IMR-90 (cell line): ENCODE measurements around the gene SLAMF1. TPM values are rescaled to one million over a fixed set of nuclear protein-coding genes. Genes with fewer than 3 reads are reported as not detected.

ENCODE experiments used
- ATAC-seq: fragments of 200-7000 bp; cut with Tn5 transposase; 2 replicates; pipeline ENCODE4 v1.9.1; 2020; ENCODE audit warnings: low read depth, mild to moderate bottlenecking, moderate library complexity
- BruUV-seq: library from RNA; stranded (reverse); fragments of 400-500 nt; replicated peaks from 2 replicates; lab custom pipeline; 2021; lab: Mats Ljungman, UMichigan
- CTCF ChIA-PET: fragments of 300-600 bp; formaldehyde crosslinking; extraction: SDS; loops from one replicate; lab custom pipeline; 2021; ENCODE audit warnings: antibody characterized with exemption; lab: Yijun Ruan, JAX
- POLR2A ChIA-PET: fragments of 300-600 bp; sonication (Branson Sonifier 250); formaldehyde crosslinking; loops from one replicate; lab custom pipeline; 2022; ENCODE audit warnings: antibody characterized with exemption; ENCODE audit not compliant: unreplicated experiment; lab: Charles Lee
- DNase-seq: peaks from one replicate; pipeline ENCODE4 v3.0.0; 2013
- H2AFZ ChIP-seq: replicated peaks from 2 replicates; pipeline ENCODE3; 2013; ENCODE audit warnings: low read length, mild to moderate bottlenecking; ENCODE audit not compliant: poor library complexity
- H2AK5ac ChIP-seq: 2 replicates; pipeline ENCODE4 v1.6.1; 2013; ENCODE audit warnings: low read depth, low read length, inconsistent platforms
- H2AK9ac ChIP-seq: replicated peaks from 2 replicates; pipeline ENCODE3; 2013; ENCODE audit warnings: mild to moderate bottlenecking, low read depth, low read length, moderate library complexity; ENCODE audit not compliant: poor library complexity
- H2BK120ac ChIP-seq: 2 replicates; pipeline ENCODE4 v1.6.1; 2013; ENCODE audit warnings: low read depth, low read length, inconsistent platforms
- H2BK15ac ChIP-seq: 3 replicates; pipeline ENCODE4 v1.6.1; 2013; ENCODE audit warnings: low read depth, low read length, inconsistent platforms
- H2BK20ac ChIP-seq: 2 replicates; pipeline ENCODE4 v1.6.1; 2013; ENCODE audit warnings: low read depth, mild to moderate bottlenecking, inconsistent platforms, low read length, moderate library complexity
- H2BK5ac ChIP-seq: 2 replicates; pipeline ENCODE4 v1.6.1; 2013; ENCODE audit warnings: mild to moderate bottlenecking, low read depth, low read length, inconsistent platforms; ENCODE audit not compliant: poor library complexity, severe bottlenecking
- H3K14ac ChIP-seq: replicated peaks from 2 replicates; pipeline ENCODE4 v1.6.1; 2013; ENCODE audit warnings: low read depth, low read length, inconsistent platforms
- H3K18ac ChIP-seq: 2 replicates; pipeline ENCODE4 v1.6.1; 2013; ENCODE audit warnings: low read depth, low read length, control low read depth
- H3K23ac ChIP-seq: 2 replicates; pipeline ENCODE4 v1.6.1; 2013; ENCODE audit warnings: low read depth, low read length, inconsistent platforms
- H3K27ac ChIP-seq: 2 replicates; pipeline ENCODE4 v1.5.1; 2013; ENCODE audit warnings: mild to moderate bottlenecking, control low read depth, low read length; ENCODE audit not compliant: insufficient read depth
- H3K27me3 ChIP-seq: 2 replicates; pipeline ENCODE4 v1.6.1; 2013; ENCODE audit warnings: low read length; ENCODE audit not compliant: control insufficient read depth, insufficient read depth
- H3K36me3 ChIP-seq: 2 replicates; pipeline ENCODE4 v1.6.1; 2013; ENCODE audit warnings: low read length, mixed read lengths; ENCODE audit not compliant: control insufficient read depth, insufficient read depth
- H3K4ac ChIP-seq: 2 replicates; pipeline ENCODE4 v1.6.1; 2013; ENCODE audit warnings: low read depth, low read length, inconsistent platforms
- H3K4me1 ChIP-seq: 2 replicates; pipeline ENCODE4 v1.6.1; 2013; ENCODE audit warnings: low read length, mixed read lengths; ENCODE audit not compliant: control insufficient read depth, insufficient read depth
- H3K4me2 ChIP-seq: 2 replicates; pipeline ENCODE4 v1.6.1; 2013; ENCODE audit warnings: low read depth, mild to moderate bottlenecking, control low read depth, low read length, moderate library complexity
- H3K4me3 ChIP-seq: 2 replicates; pipeline ENCODE4 v1.5.1; 2013; ENCODE audit warnings: low read depth, mild to moderate bottlenecking, control low read depth, low read length, moderate library complexity; ENCODE audit not compliant: insufficient read depth
- H3K56ac ChIP-seq: 2 replicates; pipeline ENCODE4 v1.6.1; 2013; ENCODE audit warnings: low read length, inconsistent platforms; ENCODE audit not compliant: insufficient read depth; ENCODE audit errors: extremely low read depth
- H3K79me1 ChIP-seq, 2 experiments: 2 replicates each; pipeline ENCODE4 v1.6.1; 2013; ENCODE audit warnings: low read length in 2 of 2, inconsistent platforms in 1 of 2, low read depth in 1 of 2
- H3K9ac ChIP-seq: 2 replicates; pipeline ENCODE4 v1.6.1; 2013; ENCODE audit warnings: low read depth, low read length, control low read depth
- H3K9me1 ChIP-seq: 2 replicates; pipeline ENCODE4 v1.6.1; 2013; ENCODE audit warnings: low read length, inconsistent platforms; ENCODE audit not compliant: insufficient read depth
- H3K9me3 ChIP-seq: 2 replicates; pipeline ENCODE4 v1.6.1; 2013; ENCODE audit warnings: low read length; ENCODE audit not compliant: control insufficient read depth, insufficient read depth
- H4K20me1 ChIP-seq: 2 replicates; pipeline ENCODE4 v1.6.1; 2013; ENCODE audit warnings: low read length, inconsistent platforms; ENCODE audit not compliant: insufficient read depth
- H4K5ac ChIP-seq: 2 replicates; pipeline ENCODE4 v1.6.1; 2013; ENCODE audit warnings: mild to moderate bottlenecking, low read depth, low read length, control low read depth
- H4K8ac ChIP-seq, 2 experiments: 2 replicates each; pipeline ENCODE4 v1.6.1; 2013; ENCODE audit warnings: low read depth in 2 of 2, low read length in 2 of 2, control low read depth in 1 of 2, inconsistent platforms in 1 of 2
- H4K91ac ChIP-seq: 2 replicates; pipeline ENCODE4 v1.6.1; 2013; ENCODE audit warnings: low read depth, low read length, inconsistent platforms; ENCODE audit not compliant: insufficient read depth
- BHLHE40 ChIP-seq: fragments of 150-350 bp; IDR thresholded peaks from 2 replicates; pipeline ENCODE4 v1.6.1; 2016; ENCODE audit warnings: mild to moderate bottlenecking, low read depth, low read length
- CEBPB ChIP-seq: IDR thresholded peaks from 2 replicates; pipeline ENCODE4 v1.6.1; 2012; ENCODE audit warnings: low read depth, low read length, improper control_type of control experiment
- MAFK ChIP-seq: IDR thresholded peaks from 2 replicates; pipeline ENCODE4 v1.6.1; 2012; ENCODE audit warnings: low read depth, low read length, improper control_type of control experiment
- MXI1 ChIP-seq: IDR thresholded peaks from 2 replicates; pipeline ENCODE4 v1.6.1; 2012; ENCODE audit warnings: low read depth, mild to moderate bottlenecking, low read length, moderate library complexity, borderline replicate concordance
- NFE2L2 ChIP-seq: fragments of 150-350 bp; IDR thresholded peaks from 2 replicates; pipeline ENCODE4 v1.6.1; 2016; ENCODE audit warnings: low read depth, mild to moderate bottlenecking, low read length
- RAD21 ChIP-seq: IDR thresholded peaks from 2 replicates; pipeline ENCODE4 v1.6.1; 2012; ENCODE audit warnings: low read length, improper control_type of control experiment
- RCOR1 ChIP-seq: IDR thresholded peaks from 2 replicates; pipeline ENCODE4 v1.6.1; 2012; ENCODE audit warnings: mild to moderate bottlenecking, low read length, improper control_type of control experiment; ENCODE audit not compliant: insufficient replicate concordance
- SMC3 ChIP-seq: fragments of 150-350 bp; IDR thresholded peaks from 2 replicates; pipeline ENCODE4 v1.6.1; 2016; ENCODE audit warnings: low read depth, mild to moderate bottlenecking, antibody characterized with exemption, low read length, moderate library complexity
- WGBS, 2 experiments: methylation state at CpG; one replicate each; pipeline versions ENCODE4 v1.1.5 to v1.1.7; 2013; ENCODE audit warnings: missing lambda C conversion rate in 2 of 2; ENCODE audit not compliant: insufficient read length in 1 of 2; ENCODE audit errors: extremely low coverage in 2 of 2; 5-methylcytosine and 5-hydroxymethylcytosine counted together
- dilution Hi-C: fragments of 300-500 bp; cut with HindIII; formaldehyde crosslinking; loops from one replicate; pipeline ENCODE4 v1.14.3; 2018; ENCODE audit warnings: low sequenced_read_pairs; ENCODE audit not compliant: unreplicated experiment
- in situ Hi-C: fragments of 300-500 bp; cut with MboI; formaldehyde crosslinking; loops from 3 replicates; pipeline ENCODE4 v1.14.3; 2019; ENCODE audit warnings: low sequenced_read_pairs, inconsistent platforms, mixed read lengths
- intact Hi-C: fragments of 100-400 bp; cut with micrococcal nuclease; formaldehyde crosslinking; loops from 2 replicates; pipeline ENCODE4 v1.10.0; 2022
- polyA plus RNA-seq, 3 experiments: library from polyadenylated mRNA; depleted of rRNA; stranded (reverse); fragments of >200 nt; gene quantifications; 2 replicates each; pipeline ENCODE4 v1.2.3, GENCODE V29; 2012; ENCODE audit warnings: low replicate concordance in 1 of 3
- total RNA-seq: library from RNA; depleted of rRNA; stranded (reverse); fragments of >200 nt; gene quantifications from 2 replicates; pipeline ENCODE4 v1.2.3, GENCODE V29; 2012

The SLAMF1 gene
- total and polyA plus RNA-seq, 2 of the 4 experiments (the other 2 are of a cell fraction): not detected

DNA sequence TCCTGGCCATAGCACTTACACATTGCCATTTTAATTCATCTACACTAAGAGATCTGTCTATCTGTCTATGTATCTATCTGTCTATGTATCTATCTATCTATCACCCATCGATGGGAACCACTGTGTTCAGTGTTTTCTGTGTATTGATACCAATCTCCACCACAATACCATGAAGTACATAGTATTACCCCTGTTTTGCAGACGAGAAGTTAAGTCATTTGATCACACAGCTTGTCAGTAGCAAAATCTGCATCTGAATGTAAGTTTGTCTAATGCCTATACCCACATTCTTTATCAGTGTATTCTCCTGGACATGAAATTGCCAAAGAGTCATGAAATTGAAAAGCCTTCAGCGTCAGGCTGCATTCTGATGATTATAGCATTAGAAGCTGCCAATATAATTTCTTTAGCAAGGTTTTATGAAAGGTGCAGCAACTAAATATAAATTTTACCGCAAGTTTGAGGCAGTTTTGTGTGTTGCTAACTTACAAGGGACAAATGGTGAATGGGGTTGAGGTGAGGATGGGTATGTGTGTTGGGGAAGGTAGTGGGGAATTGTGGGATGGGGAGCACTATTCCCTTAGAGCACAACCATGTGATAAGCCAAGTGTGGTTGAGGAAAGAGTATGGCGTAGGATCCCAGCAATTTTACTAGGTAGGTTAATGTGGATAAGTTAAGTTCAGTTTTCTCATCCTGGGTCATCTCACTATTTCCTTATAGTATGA, 24.2 kb downstream of the SLAMF1 start:
- BruUV-seq: no TSS peak
- Histone ChIP-seq H3K4ac (no peak overlapping the region), H3K36me3 (no peaks in the 10 kb centered on the region), H2BK20ac (no peak overlapping the region), H4K20me1 (no peaks in the 10 kb centered on the region), H3K79me1 (no peaks in the 10 kb centered on the region), H3K27ac (no peak overlapping the region), H3K18ac (no peak overlapping the region), H3K9ac (no peak overlapping the region), H3K9me1 (no peaks in the 10 kb centered on the region), H4K91ac (no peak overlapping the region), H2BK120ac (no peak overlapping the region), H2AK5ac (no peak overlapping the region), H3K4me3 (no peak overlapping the region), H3K4me1 (no peaks in the 10 kb centered on the region), H3K23ac (no peak overlapping the region), H3K14ac (no peak overlapping the region), H4K8ac (no peak overlapping the region), H4K5ac (no peak overlapping the region), H2BK15ac (no peak overlapping the region), H2AFZ (no peak overlapping the region), H2BK5ac (no peak overlapping the region), H3K27me3 (no peaks in the 10 kb centered on the region), H2AK9ac (no peak overlapping the region), H3K4me2 (no peak overlapping the region), H3K9me3 (no peaks in the 10 kb centered on the region), H3K56ac (no peak overlapping the region)
- intact Hi-C loops: no loop called here
- dilution Hi-C loops: no loop called here
- ChIA-PET CTCF (no interaction called here), POLR2A (no interaction called here)
- DNase-seq (no peak), ATAC-seq (no peak)
- TF ChIP-seq MXI1 (no peak), RCOR1 (no peak), RAD21 (no peak), CEBPB (no peak), SMC3 (no peak), BHLHE40 (no peak), NFE2L2 (no peak), MAFK (no peak)
- in situ Hi-C loops: loop anchor here (25.0 kb wide), 1 partner anchor 435 kb away; the partner anchor contains the start of gene CASQ1
- WGBS, 2 experiments: 13% methylated on average over 1 of the region's 5 CpGs; no CpG with 5 or more reads in 1 of the 2 experiments
